ENCODE data around the gene ERICH6B.
A peak's percentile ranks its signal among the peaks of the same experiment; 100 is the strongest.

GRCh38 chr13:45595965-45596364 is 19.6 kb downstream of the ERICH6B start:
- TF ChIP-seq REST (IDR thresholded peaks at IDR 0.05; ENCODE audit: insufficient replicate concordance, low read depth), result peak; percentile 91
- TF ChIP-seq CTCF (IDR thresholded peaks at IDR 0.05; ENCODE audit: insufficient read depth, low read length), result no peak
- TF ChIP-seq SPI1 (IDR thresholded peaks at IDR 0.05; ENCODE audit: borderline replicate concordance, low read depth), result no peak
- no peak for TF ChIP-seq POLR2AphosphoS5 (IDR thresholded peaks at IDR 0.05; ENCODE audit: low read depth)
- TF ChIP-seq GABPA (IDR thresholded peaks at IDR 0.05; ENCODE audit: low read depth), result no peak
